Keratinocyte (primary cell): ENCODE data around the gene CEBPG.

ENCODE experiments used
- CTCF ChIP-seq, 3 experiments: IDR thresholded peaks in 1 of 3; conservative IDR thresholded peaks in 1 of 3; optimal IDR thresholded peaks in 1 of 3; 2 replicates in 2 of 3; 3 replicates in 1 of 3; pipeline versions ENCODE3 to v1.5.1; 2011; ENCODE audit warnings: low read length in 3 of 3, mild to moderate bottlenecking in 3 of 3, moderate library complexity in 2 of 3, control low read depth in 1 of 3, inconsistent platforms in 1 of 3; ENCODE audit not compliant: insufficient read depth in 2 of 3; ENCODE audit errors: extremely low read depth in 1 of 3
- EZH2 ChIP-seq: IDR thresholded peaks from one replicate; pipeline ENCODE4 v1.6.1; 2012; ENCODE audit warnings: inconsistent platforms, mild to moderate bottlenecking, low read length, moderate library complexity

DNA sequence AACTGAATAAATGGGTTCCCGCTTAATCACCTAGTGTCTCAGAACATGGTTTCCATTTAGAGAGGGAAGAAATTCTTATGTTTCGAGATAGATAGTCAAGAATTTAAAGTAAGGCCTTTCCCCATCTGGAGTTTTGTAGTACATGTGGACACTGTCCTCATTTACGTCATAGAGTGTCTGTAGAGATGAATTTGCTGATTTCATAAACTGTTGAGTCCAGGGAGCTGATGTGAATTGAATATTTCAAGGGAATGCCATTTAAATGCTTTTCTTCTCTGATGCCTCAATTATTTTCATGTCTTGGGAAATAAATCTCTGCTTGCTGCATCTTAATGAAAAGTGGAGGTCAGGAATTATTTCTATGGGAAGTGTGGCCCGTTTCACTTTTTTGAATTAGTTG is 9.5 kb downstream of the CEBPG start:
- TF ChIP-seq CTCF (optimal IDR thresholded peaks at IDR 0.05 in 1 of 3, IDR thresholded peaks at IDR 0.05 in 1 of 3, conservative IDR thresholded peaks at IDR 0.05 in 1 of 3; ENCODE audit: extremely low read depth in 1 of 3, insufficient read depth in 2 of 3, low read length in 3 of 3) (no peak), EZH2 (no peak)
